Measurements from ENCODE around the gene TPTE2. TPM values are rescaled to one million over a fixed set of nuclear protein-coding genes. Genes with fewer than 3 reads are reported as not detected.
"Not testable (repeated sequence)": the region's sequence is repeated elsewhere in the genome, so short reads cannot be mapped to it uniquely, and the experiment has no call there.

TPTE2 gene
- polyA plus RNA-seq, 3 donors: 0.23 to 0.35 (median 0.29) TPM

GRCh38 chr13:19572280-19572679 lies 10.9 kb upstream of the TPTE2 start:
- no peak for DNase-seq (ENCODE audit: low read depth in 3 of 3, low spot score in 2 of 3)

- no peak for DNase-seq (ENCODE audit: low read depth in 3 of 3, low spot score in 2 of 3)
Observed at GRCh38 chr13:19567820-19568534, 6.6 kb upstream of the TPTE2 start.

GRCh38 chr13:19561585-19561984 lies 253 bp upstream of the TPTE2 start:
- no peak for DNase-seq (ENCODE audit: low read depth in 3 of 3, low spot score in 2 of 3)

GRCh38 chr13:19560672-19561071 lies 660 bp downstream of the TPTE2 start:
- not testable (repeated sequence) for DNase-seq (ENCODE audit: low read depth in 3 of 3, low spot score in 2 of 3)

- DNase-seq (ENCODE audit: low read depth in 3 of 3, low spot score in 2 of 3): not testable (repeated sequence)
Observed at GRCh38 chr13:19559739-19560138, 1.6 kb downstream of the TPTE2 start.

- DNase-seq (ENCODE audit: low read depth in 3 of 3, low spot score in 2 of 3): not testable (repeated sequence)
Observed at GRCh38 chr13:19557287-19557686, 4.0 kb downstream of the TPTE2 start.

- DNase-seq (ENCODE audit: low read depth in 3 of 3, low spot score in 2 of 3): not testable (repeated sequence)
Observed at GRCh38 chr13:19549245-19549644, 12.1 kb downstream of the TPTE2 start.

GRCh38 chr13:19525634-19526033 lies 35.7 kb downstream of the TPTE2 start:
- DNase-seq (ENCODE audit: low read depth in 3 of 3, low spot score in 2 of 3): not testable (repeated sequence)

GRCh38 chr13:19519049-19519448 lies 42.3 kb downstream of the TPTE2 start:
- DNase-seq (ENCODE audit: low read depth in 3 of 3, low spot score in 2 of 3): no peak

GRCh38 chr13:19507623-19508022 lies 53.7 kb downstream of the TPTE2 start:
- DNase-seq (ENCODE audit: low read depth in 3 of 3, low spot score in 2 of 3): not testable (repeated sequence)

- not testable (repeated sequence) for DNase-seq (ENCODE audit: low read depth in 3 of 3, low spot score in 2 of 3)
Observed at GRCh38 chr13:19460126-19460525, 101.2 kb downstream of the TPTE2 start.

GRCh38 chr13:19439056-19439686 lies 122.2 kb downstream of the TPTE2 start:
- DNase-seq (ENCODE audit: low read depth in 3 of 3, low spot score in 2 of 3): not testable (repeated sequence)

GRCh38 chr13:19437780-19438179 lies 123.6 kb downstream of the TPTE2 start:
- not testable (repeated sequence) for DNase-seq (ENCODE audit: low read depth in 3 of 3, low spot score in 2 of 3)

- not testable (repeated sequence) for DNase-seq (ENCODE audit: low read depth in 3 of 3, low spot score in 2 of 3)
Observed at GRCh38 chr13:19422236-19422635, 139.1 kb downstream of the TPTE2 start.

GRCh38 chr13:19412494-19412893 lies 148.8 kb downstream of the TPTE2 start:
- DNase-seq (ENCODE audit: low read depth in 3 of 3, low spot score in 2 of 3): not testable (repeated sequence)

GRCh38 chr13:19382746-19383511 lies 178.4 kb downstream of the TPTE2 start:
- not testable (repeated sequence) for DNase-seq (ENCODE audit: low read depth in 3 of 3, low spot score in 2 of 3)

GRCh38 chr13:19382111-19382510 lies 179.2 kb downstream of the TPTE2 start:
- no peak for DNase-seq (ENCODE audit: low read depth in 3 of 3, low spot score in 2 of 3)
